ENCODE results near the gene LY6G5B. TPM values are rescaled to one million over a fixed set of nuclear protein-coding genes. Genes with fewer than 3 reads are reported as not detected.

Gene LY6G5B
- total and polyA plus RNA-seq, 2 of the 4 experiments (the other 2 are of a cell fraction): 2.2 to 13.6 TPM

- in situ Hi-C loops (cut with MboI; ENCODE audit: low sequenced_read_pairs): no loop called here
- no peaks in the 10 kb centered on the region for H3K4me1 ChIP-seq (ENCODE audit: control insufficient read depth, insufficient read depth, low read length)
- POLR2A ChIA-PET (ENCODE audit: unreplicated experiment): no interaction called here
Observed at GRCh38 chr6:31692886-31693285, 23.1 kb downstream of the LY6G5B start.

More at GRCh38 chr6:31692886-31693285, 23.1 kb downstream of the LY6G5B start:
- Histone ChIP-seq H3K18ac (ENCODE audit: low read depth, low read length) (no peak overlapping the region), H3K56ac (ENCODE audit: extremely low read depth, insufficient read depth, low read length) (no peak overlapping the region), H3K79me1 (ENCODE audit: low read depth in 1 of 2, low read length in 2 of 2) (peaks cover 4 to 18% of the 10 kb centered on the region in 2 experiments; a peak in 3 of 4 replicates), H3K9me1 (ENCODE audit: insufficient read depth, low read length) (no peaks in the 10 kb centered on the region), H2AK9ac (replicated peaks; ENCODE audit: low read depth, low read length, poor library complexity) (no peak overlapping the region), H2AK5ac (ENCODE audit: low read depth, low read length) (no peak overlapping the region), H3K4me3 (ENCODE audit: insufficient read depth, low read depth, low read length) (no peak overlapping the region), H3K9ac (ENCODE audit: low read depth, low read length) (no peak overlapping the region), H4K20me1 (ENCODE audit: insufficient read depth, low read length) (0 out of 2 replicates have a peak, but pooled peaks cover 4% of the 10 kb centered on the region), H2BK20ac (ENCODE audit: low read depth, low read length) (no peak overlapping the region), H3K9me3 (ENCODE audit: control insufficient read depth, insufficient read depth, low read length) (no peaks in the 10 kb centered on the region), H3K36me3 (ENCODE audit: control insufficient read depth, insufficient read depth, low read length) (peaks cover 69% of the 10 kb centered on the region), H3K14ac (replicated peaks; ENCODE audit: low read depth, low read length) (no peak overlapping the region), H2BK5ac (ENCODE audit: low read depth, low read length, poor library complexity, severe bottlenecking) (no peak overlapping the region), H3K23ac (ENCODE audit: low read depth, low read length) (no peak overlapping the region), H3K4me2 (ENCODE audit: low read depth, low read length) (no peak overlapping the region), H2BK120ac (ENCODE audit: low read depth, low read length) (no peak overlapping the region), H3K27me3 (ENCODE audit: control insufficient read depth, insufficient read depth, low read length) (no peaks in the 10 kb centered on the region), H3K27ac (ENCODE audit: insufficient read depth, low read length) (no peak overlapping the region), H2BK15ac (ENCODE audit: low read depth, low read length) (no peak overlapping the region), H2AFZ (replicated peaks; ENCODE audit: low read length, poor library complexity) (no peak overlapping the region), H4K8ac (ENCODE audit: low read depth in 2 of 2, low read length in 2 of 2) (no peak overlapping the region), H4K5ac (ENCODE audit: low read depth, low read length) (no peak overlapping the region), H4K91ac (ENCODE audit: insufficient read depth, low read depth, low read length) (no peak overlapping the region), H3K4ac (ENCODE audit: low read depth, low read length) (no peak overlapping the region)
- intact Hi-C loops (cut with micrococcal nuclease) (no loop called here), dilution Hi-C loops (cut with HindIII; ENCODE audit: low sequenced_read_pairs, unreplicated experiment) (no loop called here)
- CTCF ChIA-PET: no interaction called here
- no peak for DNase-seq
- TF ChIP-seq RAD21 (IDR thresholded peaks at IDR 0.05; ENCODE audit: low read length): no peak
- no peak for TF ChIP-seq RCOR1 (IDR thresholded peaks at IDR 0.05; ENCODE audit: insufficient replicate concordance, low read length)
- TF ChIP-seq BHLHE40 (IDR thresholded peaks at IDR 0.05; ENCODE audit: low read depth, low read length): no peak
- TF ChIP-seq USF2 (IDR thresholded peaks at IDR 0.05; ENCODE audit: low read depth, low read length): no peak
- no peak for TF ChIP-seq FOS (IDR thresholded peaks at IDR 0.05; ENCODE audit: low read depth, low read length)
- no peak for ATAC-seq (ENCODE audit: low read depth)
- BruUV-seq (replicated peaks): no TSS peak
- 92% methylated on average over 7 of the region's 9 CpGs; no CpG with 5 or more reads in 1 of the 2 experiments for WGBS, 2 experiments (ENCODE audit: extremely low coverage in 2 of 2, insufficient read length in 1 of 2)

Data from IMR-90 (cell line).